ENCODE results near the gene SMIM44. TPM values are rescaled to one million over a fixed set of nuclear protein-coding genes. Genes with fewer than 3 reads are reported as not detected.

SMIM44 gene
- total RNA-seq, 1 experiment from 2014 or later, result not detected

DNA sequence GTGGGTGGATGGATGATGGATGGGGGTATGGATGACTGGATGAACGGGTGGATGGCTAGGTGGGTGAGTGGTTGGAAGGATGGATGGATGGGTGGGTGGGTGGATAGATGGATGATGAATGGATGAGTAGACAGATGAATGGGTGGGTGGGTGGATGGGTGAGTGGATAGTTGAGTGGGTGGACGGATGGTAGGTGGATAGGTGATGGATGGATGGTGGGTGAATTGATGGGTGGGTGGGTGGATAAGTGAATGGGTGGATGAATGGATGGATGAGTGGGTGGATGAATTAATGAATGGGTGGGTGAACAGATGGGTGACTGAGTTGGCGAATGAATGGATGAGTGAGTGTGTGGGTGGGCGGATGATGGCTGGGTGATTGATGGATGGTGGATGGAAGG lies 7.8 kb downstream of the SMIM44 start:
- peaks cover 4% of the 10 kb centered on the region for H3K23me2 ChIP-seq (ENCODE audit: insufficient read length, low read depth, low read length, poor library complexity, severe bottlenecking)
- no peak overlapping the region for H2BK5ac ChIP-seq (ENCODE audit: insufficient read length, low read length)
- peaks cover 3 to 7% of the 10 kb centered on the region in 2 experiments; a peak in 3 of 4 replicates for H3K4me1 Mint-ChIP-seq

More for the DNA sequence above, 7.8 kb downstream of the SMIM44 start:
- Mint-ChIP-seq H3K27ac (no peak overlapping the region), H3K27me3 (ENCODE audit: low read depth) (peaks cover 18% of the 10 kb centered on the region), H3K36me3 (ENCODE audit: insufficient read depth in 1 of 3, low read depth in 3 of 3) (no peaks in the 10 kb centered on the region; a peak in 1 of 7 replicates), H3K9me3 (0 out of 5 replicates have a peak, but pooled peaks cover 0 to 8% of the 10 kb centered on the region in 2 experiments), H3K4me3 (no peak overlapping the region)
- Histone ChIP-seq H3K23ac (ENCODE audit: insufficient read length, low read depth, low read length) (no peak overlapping the region), H2BK20ac (ENCODE audit: low read depth, low read length, poor library complexity, severe bottlenecking) (no peak overlapping the region), H3K79me2 (ENCODE audit: insufficient read depth, low read length) (no peaks in the 10 kb centered on the region), H3K4me1 (ENCODE audit: insufficient read depth, low read length) (no peaks in the 10 kb centered on the region), H2BK15ac (ENCODE audit: low read depth, low read length) (no peak overlapping the region), H3K9me3 (ENCODE audit: control insufficient read depth, low read depth, low read length) (no peaks in the 10 kb centered on the region), H4K5ac (ENCODE audit: insufficient read length, low read depth, low read length) (no peak overlapping the region), H3K4me2 (ENCODE audit: insufficient read depth, insufficient read length, low read length) (no peak overlapping the region), H3K18ac (ENCODE audit: insufficient read length, low read depth, low read length) (no peak overlapping the region), H2BK120ac (ENCODE audit: low read depth, low read length, poor library complexity, severe bottlenecking) (no peak overlapping the region), H4K20me1 (ENCODE audit: control insufficient read depth, insufficient read depth, insufficient read length) (no peaks in the 10 kb centered on the region), H2AK5ac (ENCODE audit: insufficient read length, low read length) (no peak overlapping the region), H3K9ac (ENCODE audit: extremely low read depth, insufficient read length, low read length) (no peak overlapping the region), H3T11ph (ENCODE audit: low read length) (no peak overlapping the region), H3K27me3 (ENCODE audit: insufficient read depth, low read length) (no peaks in the 10 kb centered on the region), H2AFZ (ENCODE audit: low read length) (no peak overlapping the region), H3K27ac (ENCODE audit: insufficient read length, low read depth, low read length) (no peak overlapping the region), H4K91ac (ENCODE audit: insufficient read length, low read depth, low read length) (no peak overlapping the region), H3K14ac (ENCODE audit: insufficient read depth, low read length) (no peak overlapping the region), H3K56ac (ENCODE audit: insufficient read length, low read depth, low read length) (no peak overlapping the region), H3K4ac (ENCODE audit: low read depth, low read length) (no peak overlapping the region), H3K79me1 (ENCODE audit: insufficient read depth, low read depth, low read length, poor library complexity, severe bottlenecking) (no peaks in the 10 kb centered on the region), H4K8ac (replicated peaks; ENCODE audit: insufficient read length, low read depth, low read length) (no peak overlapping the region), H2BK12ac (ENCODE audit: insufficient read length, low read depth, low read length) (no peak overlapping the region)
- TF ChIP-seq, protein P1, sequence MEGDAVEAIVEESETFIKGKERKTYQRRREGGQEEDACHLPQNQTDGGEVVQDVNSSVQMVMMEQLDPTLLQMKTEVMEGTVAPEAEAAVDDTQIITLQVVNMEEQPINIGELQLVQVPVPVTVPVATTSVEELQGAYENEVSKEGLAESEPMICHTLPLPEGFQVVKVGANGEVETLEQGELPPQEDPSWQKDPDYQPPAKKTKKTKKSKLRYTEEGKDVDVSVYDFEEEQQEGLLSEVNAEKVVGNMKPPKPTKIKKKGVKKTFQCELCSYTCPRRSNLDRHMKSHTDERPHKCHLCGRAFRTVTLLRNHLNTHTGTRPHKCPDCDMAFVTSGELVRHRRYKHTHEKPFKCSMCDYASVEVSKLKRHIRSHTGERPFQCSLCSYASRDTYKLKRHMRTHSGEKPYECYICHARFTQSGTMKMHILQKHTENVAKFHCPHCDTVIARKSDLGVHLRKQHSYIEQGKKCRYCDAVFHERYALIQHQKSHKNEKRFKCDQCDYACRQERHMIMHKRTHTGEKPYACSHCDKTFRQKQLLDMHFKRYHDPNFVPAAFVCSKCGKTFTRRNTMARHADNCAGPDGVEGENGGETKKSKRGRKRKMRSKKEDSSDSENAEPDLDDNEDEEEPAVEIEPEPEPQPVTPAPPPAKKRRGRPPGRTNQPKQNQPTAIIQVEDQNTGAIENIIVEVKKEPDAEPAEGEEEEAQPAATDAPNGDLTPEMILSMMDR (conservative IDR thresholded peaks at IDR 0.05), result no peak
- whole genome bisulfite sequencing (ENCODE audit: extremely low coverage, insufficient read length, low lambda C conversion rate), result 100% methylated on average over 2 of the region's 4 CpGs
- no peak for DNase-seq
